Measurements from ENCODE around the gene MCC. TPM values are rescaled to one million over a fixed set of nuclear protein-coding genes. Genes with fewer than 3 reads are reported as not detected.

Gene MCC
- total RNA-seq, 1 donor from 2014 or later = 36.3 TPM

GRCh38 chr5:113124914-113125313 lies 363.3 kb downstream of the MCC start:
- ATAC-seq (no peak), DNase-seq (ENCODE audit: low spot score) (no peak)

GRCh38 chr5:113124265-113124664 lies 364.0 kb downstream of the MCC start:
- DNase-seq (ENCODE audit: low spot score) = no peak
- no peak for ATAC-seq

DNA sequence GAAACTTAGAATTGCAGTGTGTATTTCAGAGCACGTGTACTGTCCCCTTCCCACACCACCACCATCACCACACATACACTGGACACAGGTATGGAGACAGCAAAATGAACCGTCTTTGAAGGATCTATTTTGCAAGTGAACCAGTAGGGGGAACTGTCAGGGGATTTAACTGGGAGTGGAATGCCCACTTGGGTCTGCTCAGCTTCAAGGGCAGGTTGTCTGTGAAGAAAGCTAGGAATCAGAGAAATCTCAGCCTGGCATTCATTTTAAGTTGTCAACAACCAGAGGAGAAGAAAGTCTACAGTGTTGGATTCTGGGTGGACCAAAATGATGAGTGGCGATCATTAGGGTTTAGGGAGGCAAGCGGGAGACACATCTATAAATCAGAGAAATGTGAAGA lies 364.6 kb downstream of the MCC start:
- ATAC-seq (no peak), DNase-seq (ENCODE audit: low spot score) (no peak)

DNA sequence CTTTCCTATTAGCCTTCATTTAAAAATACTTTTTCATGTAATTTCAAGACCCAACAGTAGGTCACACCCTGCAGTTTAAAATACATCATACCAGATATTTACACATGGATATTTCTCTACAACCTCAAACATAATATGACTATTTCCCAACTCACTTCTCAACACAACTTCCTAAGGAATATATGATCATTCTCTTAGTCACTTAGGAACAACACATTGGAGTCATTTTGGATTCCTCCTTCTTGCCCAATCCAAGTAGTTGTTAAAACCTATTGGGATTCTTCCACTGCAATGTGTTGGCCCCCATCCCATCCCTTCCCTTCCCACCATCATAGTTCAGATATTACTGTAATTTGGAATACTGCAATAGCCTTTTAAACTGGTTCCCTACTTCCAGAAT lies 366.2 kb downstream of the MCC start:
- no peak for DNase-seq (ENCODE audit: low spot score)
- no peak for ATAC-seq

DNA sequence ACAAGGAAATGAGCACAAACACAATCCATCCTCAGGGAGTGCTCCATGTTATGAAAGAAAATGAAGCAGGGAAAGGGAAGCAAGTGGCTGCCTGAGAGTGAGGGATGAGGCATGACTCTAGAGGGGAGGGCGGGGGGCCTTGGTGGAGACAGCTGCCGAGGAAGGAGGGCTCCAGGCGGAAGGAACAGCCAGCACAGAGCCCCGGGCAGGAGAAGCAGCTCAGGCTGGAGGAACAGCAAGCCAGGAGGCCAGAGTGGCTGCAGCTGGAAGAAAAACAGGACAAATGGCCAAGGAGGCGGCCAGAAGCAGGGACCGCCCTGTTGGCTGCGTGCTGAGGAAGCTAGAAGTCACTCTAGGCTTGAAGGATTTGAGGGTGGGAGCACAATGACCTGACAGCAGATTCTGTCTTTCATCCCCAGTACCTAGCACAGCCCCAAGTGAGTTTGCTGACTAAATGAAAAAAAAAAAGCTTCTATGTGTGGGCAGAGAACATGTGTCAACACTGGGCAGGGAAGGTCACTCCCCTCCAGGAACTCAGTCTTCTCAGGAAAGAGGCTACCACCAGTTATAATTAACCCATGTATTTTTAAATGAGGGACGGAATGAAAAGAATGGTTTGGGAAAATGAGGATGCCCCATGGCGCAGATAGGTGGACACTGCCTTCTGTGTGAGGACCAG lies 368.9 kb downstream of the MCC start:
- ATAC-seq (peak; percentile 68), DNase-seq (ENCODE audit: low spot score) (no peak)

DNA sequence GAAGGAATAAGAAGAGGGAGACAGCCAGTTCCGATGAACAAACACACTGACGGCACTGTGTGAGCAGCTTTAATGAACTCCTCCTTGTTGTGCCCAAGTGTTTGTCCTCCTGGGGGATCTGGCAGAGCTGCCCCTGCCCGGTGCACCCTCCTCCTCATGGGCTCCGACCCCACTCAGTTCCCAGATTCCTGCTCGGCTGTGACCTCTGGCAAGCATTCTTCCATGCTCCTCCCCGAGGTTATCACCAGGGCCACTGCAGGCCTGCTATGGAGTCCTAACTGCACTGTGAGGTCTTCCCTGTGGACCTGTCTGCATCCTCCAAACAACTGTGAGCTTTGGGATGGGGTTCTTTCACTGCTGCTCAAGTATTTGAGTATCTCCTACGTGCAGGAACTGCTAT lies 369.5 kb downstream of the MCC start:
- no peak for DNase-seq (ENCODE audit: low spot score)
- ATAC-seq = peak; percentile 43

DNA sequence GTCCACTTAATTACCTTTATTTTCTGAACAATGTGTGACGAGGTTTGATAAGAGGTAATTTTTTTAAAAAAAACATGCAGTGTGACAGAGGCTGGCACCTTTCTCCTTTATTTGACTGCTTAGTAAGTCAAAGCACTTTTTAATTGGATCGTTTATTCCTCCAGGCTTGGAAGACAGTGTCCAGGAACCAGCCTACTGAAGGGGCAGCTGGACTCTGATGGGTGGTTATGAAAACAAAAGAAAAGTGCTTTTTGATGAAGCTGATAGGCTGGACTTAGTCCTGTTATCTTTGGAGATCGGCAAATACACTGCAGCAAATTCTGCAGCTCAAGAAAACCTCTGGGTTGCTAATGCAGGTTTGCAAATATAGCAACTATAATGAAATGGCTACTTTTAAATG lies 370.0 kb downstream of the MCC start:
- no peak for ATAC-seq
- no peak for DNase-seq (ENCODE audit: low spot score)

DNA sequence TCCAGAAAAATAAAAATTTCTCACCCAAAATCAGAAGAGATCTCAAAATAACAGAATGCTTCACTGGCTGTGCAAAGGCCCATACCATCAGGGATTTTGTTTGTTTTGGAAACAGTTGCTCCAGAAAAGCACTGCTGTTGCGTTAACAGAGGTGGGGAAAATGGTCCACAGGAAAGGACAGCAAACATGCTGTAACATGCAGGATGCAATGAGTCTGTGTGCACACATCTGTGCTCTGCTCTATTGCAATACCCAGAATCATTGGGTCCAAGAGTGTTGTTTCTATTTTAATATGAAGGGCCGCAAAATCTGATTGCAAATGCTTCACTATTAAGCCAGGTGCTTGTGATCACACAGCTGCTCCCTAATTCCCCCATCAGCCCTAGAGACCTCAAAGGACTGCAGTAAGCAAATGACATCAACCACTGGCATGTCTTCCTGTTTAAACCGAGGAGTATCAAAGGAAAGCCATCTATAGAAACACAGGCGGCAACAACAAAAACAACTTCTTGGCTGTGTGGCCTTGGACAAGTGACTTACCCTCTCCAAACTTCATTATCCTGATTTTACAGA lies 370.6 kb downstream of the MCC start:
- no peak for DNase-seq (ENCODE audit: low spot score)
- no peak for ATAC-seq

- DNase-seq (ENCODE audit: low spot score) (no peak), ATAC-seq (no peak)
Measured at GRCh38 chr5:113115956-113116355, 372.3 kb downstream of the MCC start.

DNA sequence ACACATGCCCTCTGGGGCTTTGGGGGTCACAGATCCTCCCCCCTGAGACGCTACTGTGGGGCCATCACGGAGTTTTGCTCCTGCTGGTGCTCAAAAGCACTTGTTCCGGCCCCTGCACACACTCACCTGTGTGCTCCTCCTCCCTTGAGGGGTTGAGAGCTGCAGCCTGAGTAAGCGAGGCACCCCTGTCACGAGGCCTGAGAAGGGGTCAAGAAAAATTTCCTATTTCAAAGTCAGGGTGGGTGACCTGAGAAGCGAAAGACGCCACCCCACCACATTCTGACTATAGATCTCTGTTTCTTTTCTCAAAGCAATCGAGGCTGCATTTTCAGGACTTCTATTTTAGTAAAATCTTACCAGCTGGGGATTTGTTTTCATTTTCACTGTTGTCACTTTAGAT lies 373.2 kb downstream of the MCC start:
- ATAC-seq (no peak), DNase-seq (ENCODE audit: low spot score) (no peak)

DNA sequence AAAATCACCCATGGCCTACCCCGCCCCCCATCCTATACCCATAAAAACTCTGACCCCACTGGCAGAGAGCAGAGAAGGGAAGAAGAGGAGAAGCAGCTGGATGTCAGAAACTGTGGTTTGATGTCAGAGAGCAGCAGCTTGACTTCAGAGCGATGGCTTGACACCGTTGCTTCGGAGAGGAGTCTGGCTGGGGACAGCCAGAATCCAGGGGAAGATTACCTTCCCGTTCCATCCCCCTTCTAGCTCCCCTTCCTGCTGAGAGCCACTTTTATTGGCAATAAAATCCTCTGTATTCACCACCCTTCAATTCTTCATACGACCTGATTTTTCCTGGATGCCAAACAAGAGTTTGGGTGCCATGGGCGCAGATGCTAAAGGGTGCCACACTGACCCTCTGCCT lies 373.7 kb downstream of the MCC start:
- ATAC-seq = no peak
- no peak for DNase-seq (ENCODE audit: low spot score)

GRCh38 chr5:113112435-113112834 lies 375.8 kb downstream of the MCC start:
- DNase-seq (ENCODE audit: low spot score) (no peak), ATAC-seq (peak; percentile 55)

GRCh38 chr5:113110117-113110516 lies 378.1 kb downstream of the MCC start:
- DNase-seq (ENCODE audit: low spot score) = no peak
- ATAC-seq = no peak

DNA sequence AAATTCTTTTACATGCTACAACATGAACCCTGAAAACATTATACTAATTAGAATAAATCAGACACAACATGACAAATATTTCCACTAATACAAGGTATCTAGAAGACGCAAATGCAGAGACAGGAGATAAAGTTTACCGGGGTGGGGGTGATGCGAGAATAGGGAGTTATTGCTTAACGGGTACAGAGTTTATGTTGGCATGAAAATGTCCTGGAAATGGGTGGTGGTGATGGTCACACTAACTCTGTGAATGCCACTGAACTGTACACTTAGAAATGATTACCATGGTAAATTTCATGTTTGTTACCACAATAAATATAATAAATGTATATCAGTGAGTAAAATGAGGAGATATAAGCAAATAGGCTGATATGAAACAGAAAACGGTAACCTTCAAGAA lies 378.9 kb downstream of the MCC start:
- DNase-seq (ENCODE audit: low spot score) (no peak), ATAC-seq (peak; percentile 73)

GRCh38 chr5:113108485-113108884 lies 379.8 kb downstream of the MCC start:
- ATAC-seq (no peak), DNase-seq (ENCODE audit: low spot score) (no peak)

DNA sequence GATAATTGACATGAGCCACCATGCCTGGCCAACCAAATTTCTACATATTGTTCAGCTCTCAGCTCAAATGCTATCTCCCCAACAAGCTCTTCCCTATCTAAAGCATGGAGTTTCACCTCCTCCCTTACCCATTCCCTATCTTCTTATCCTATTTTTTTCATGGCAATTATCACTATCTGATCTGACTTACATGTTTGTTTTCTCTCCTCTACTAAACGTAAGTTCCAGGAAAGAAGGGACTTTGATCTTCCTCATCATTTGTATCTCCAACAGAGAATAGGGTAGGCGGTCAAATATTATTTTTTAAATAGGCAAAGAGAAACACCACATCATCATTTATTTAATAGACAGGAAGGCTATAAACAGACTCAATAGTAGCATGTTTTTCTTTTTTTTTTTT lies 381.4 kb downstream of the MCC start:
- ATAC-seq = peak; percentile 37
- DNase-seq (ENCODE audit: low spot score) = no peak

- DNase-seq (ENCODE audit: low spot score) (no peak), ATAC-seq (no peak)
Measured at GRCh38 chr5:113105693-113106280, 382.5 kb downstream of the MCC start.

- DNase-seq (ENCODE audit: low spot score) = no peak
- no peak for ATAC-seq
Measured at GRCh38 chr5:113103330-113103729, 384.9 kb downstream of the MCC start.

- DNase-seq (ENCODE audit: low spot score) (no peak), ATAC-seq (no peak)
Measured at GRCh38 chr5:113102121-113102531, 386.1 kb downstream of the MCC start.

DNA sequence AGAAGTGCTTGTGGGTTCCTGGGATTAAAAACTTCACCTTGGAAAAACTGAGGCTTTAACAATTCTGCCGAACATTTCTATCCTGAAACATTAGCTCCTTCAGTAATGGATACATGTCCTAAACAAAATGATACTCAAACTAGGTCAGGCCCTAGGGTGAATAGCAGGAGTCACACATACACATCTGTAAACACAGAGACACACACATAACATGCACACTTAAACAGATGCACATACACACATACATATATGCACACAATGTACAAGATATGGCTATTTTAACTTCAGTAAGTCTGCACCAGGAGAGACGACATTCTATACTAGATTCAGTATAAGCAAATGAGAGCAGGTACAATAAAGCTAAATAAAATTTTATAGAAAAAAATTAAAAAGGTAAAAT lies 387.3 kb downstream of the MCC start:
- ATAC-seq = no peak
- no peak for DNase-seq (ENCODE audit: low spot score)

DNA sequence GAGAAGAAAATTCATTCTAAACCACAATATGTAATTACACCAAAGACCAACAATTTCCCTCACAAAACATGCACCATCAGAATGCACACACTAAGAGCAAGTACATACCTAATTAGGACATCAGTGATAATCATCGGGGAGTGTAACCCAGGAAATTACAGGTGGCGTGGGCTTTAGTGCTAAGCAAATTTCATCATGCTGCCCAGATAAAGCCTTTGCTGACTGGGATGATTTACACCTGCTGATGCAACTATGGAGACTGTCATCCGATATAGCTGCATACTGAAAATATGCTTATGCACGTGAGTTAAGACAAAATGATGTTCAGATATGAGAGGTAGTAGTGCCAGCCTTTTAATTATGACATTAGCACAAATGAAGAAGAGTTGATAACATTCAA lies 388.4 kb downstream of the MCC start:
- DNase-seq (ENCODE audit: low spot score) (no peak), ATAC-seq (no peak)

- DNase-seq (ENCODE audit: low spot score) (no peak), ATAC-seq (no peak)
Measured at GRCh38 chr5:113098378-113098777, 389.9 kb downstream of the MCC start.

- ATAC-seq (peak; percentile 24), DNase-seq (ENCODE audit: low spot score) (no peak)
Measured at GRCh38 chr5:113095831-113096230, 392.4 kb downstream of the MCC start.

Measured in left lobe of liver (tissue), 2 donors.